H1 (cell line): Measurements from ENCODE around the gene ESRRB. TPM values are rescaled to one million over a fixed set of nuclear protein-coding genes. Genes with fewer than 3 reads are reported as not detected.

Experiments used
- CTCF ChIA-PET: fragments of 300-600 bp; sonication (Branson Sonifier 250); formaldehyde crosslinking; loops from one replicate; lab custom pipeline; 2021; ENCODE audit not compliant: partially characterized antibody; lab: Charles Lee
- POLR2A ChIA-PET: fragments of 300-600 bp; sonication (Branson Sonifier 250); formaldehyde crosslinking; loops from one replicate; lab custom pipeline; 2021; ENCODE audit warnings: inconsistent platforms; ENCODE audit not compliant: partially characterized antibody; lab: Charles Lee
- DNase-seq, 2 experiments: peaks; one replicate each; pipeline versions ENCODE4 v3.0.0 to v3.0.0-alpha.2; 2010 to 2022; ENCODE audit warnings: low spot score in 2 of 2, low read depth in 1 of 2, mixed read lengths in 1 of 2
- FAIRE-seq: peaks from 2 replicates; lab custom pipeline; 2011; peaks lifted over from hg19 to GRCh38; lab: Jason Lieb, UNC
- H2AFZ ChIP-seq: 2 replicates; pipeline ENCODE4 v1.8.1; 2012; ENCODE audit warnings: low read length, inconsistent platforms
- H2AK5ac ChIP-seq: 2 replicates; pipeline ENCODE4 v1.6.1; 2013; ENCODE audit warnings: low read depth, low read length
- H2BK120ac ChIP-seq: replicated peaks from 2 replicates; pipeline ENCODE3; 2013; ENCODE audit warnings: low read depth, low read length, inconsistent platforms
- H2BK12ac ChIP-seq: 2 replicates; pipeline ENCODE4 v1.6.1; 2013; ENCODE audit warnings: low read depth, low read length
- H2BK15ac ChIP-seq: 2 replicates; pipeline ENCODE4 v1.6.1; 2013; ENCODE audit warnings: low read length
- H2BK20ac ChIP-seq: 2 replicates; pipeline ENCODE4 v1.6.1; 2013; ENCODE audit warnings: low read length
- H2BK5ac ChIP-seq: 2 replicates; pipeline ENCODE4 v1.6.1; 2013; ENCODE audit warnings: low read depth, low read length
- H3K14ac ChIP-seq: 2 replicates; pipeline ENCODE4 v1.6.1; 2013; ENCODE audit warnings: inconsistent platforms; ENCODE audit not compliant: insufficient read length
- H3K18ac ChIP-seq: 2 replicates; pipeline ENCODE4 v1.6.1; 2013; ENCODE audit warnings: low read length; ENCODE audit errors: extremely low read depth
- H3K23ac ChIP-seq: 2 replicates; pipeline ENCODE4 v1.6.1; 2013; ENCODE audit warnings: inconsistent platforms; ENCODE audit not compliant: insufficient read length
- H3K23me2 ChIP-seq: 2 replicates; pipeline ENCODE4 v1.6.1; 2013; ENCODE audit warnings: low read depth, low read length
- H3K27ac ChIP-seq: 2 replicates; pipeline ENCODE4 v1.6.1; 2011; ENCODE audit warnings: low read depth, low read length, inconsistent platforms
- H3K27me3 ChIP-seq, 4 experiments: replicated peaks in 1 of 4; 1 replicate in 1 of 4; 2 replicates in 3 of 4; pipeline versions ENCODE4 v1.6.1 to v1.8.1; 2011 to 2013; ENCODE audit warnings: low read length in 3 of 4, mild to moderate bottlenecking in 3 of 4, inconsistent platforms in 2 of 4, mixed read lengths in 2 of 4, moderate library complexity in 1 of 4; ENCODE audit not compliant: control insufficient read depth in 3 of 4, insufficient read depth in 3 of 4; ENCODE audit errors: extremely low read depth in 1 of 4
- H3K36me3 ChIP-seq, 4 experiments: 2 replicates each; pipeline versions ENCODE4 v1.6.1 to v1.8.1; 2011 to 2013; ENCODE audit warnings: mild to moderate bottlenecking in 4 of 4, low read length in 3 of 4, moderate library complexity in 2 of 4, control low read depth in 1 of 4, inconsistent platforms in 1 of 4; ENCODE audit not compliant: insufficient read depth in 4 of 4, control insufficient read depth in 2 of 4
- H3K4ac ChIP-seq: replicated peaks from 2 replicates; pipeline ENCODE3; 2013; ENCODE audit warnings: low read length, low read depth, mixed read lengths, inconsistent platforms; ENCODE audit not compliant: insufficient read length
- H3K4me1 ChIP-seq, 4 experiments: replicated peaks in 1 of 4; 1 replicate in 1 of 4; 2 replicates in 3 of 4; pipeline versions ENCODE4 v1.6.1 to v1.8.1; 2011 to 2013; ENCODE audit warnings: low read length in 3 of 4, inconsistent platforms in 2 of 4, mixed read lengths in 1 of 4; ENCODE audit not compliant: insufficient read depth in 4 of 4, control insufficient read depth in 3 of 4
- H3K4me2 ChIP-seq, 2 experiments: 2 replicates each; pipeline versions ENCODE4 v1.6.1 to v1.8.1; 2011 to 2013; ENCODE audit warnings: low read depth in 2 of 2, low read length in 2 of 2, control low read depth in 1 of 2, inconsistent platforms in 1 of 2, mild to moderate bottlenecking in 1 of 2; ENCODE audit not compliant: insufficient read depth in 1 of 2
- H3K4me3 ChIP-seq, 4 experiments: fragments of 200-600, 300-600 bp in 1 of 4; sonication (generic), shearing (Covaris generic), sonication (Bioruptor Twin) in 1 of 4; 2 replicates each; pipeline versions ENCODE4 v1.5.1 to v1.8.1; 2011 to 2016; ENCODE audit warnings: low read length in 4 of 4, low read depth in 3 of 4, control low read depth in 2 of 4, inconsistent platforms in 2 of 4, mild to moderate bottlenecking in 2 of 4, mixed read lengths in 1 of 4, moderate library complexity in 1 of 4; ENCODE audit not compliant: insufficient read depth in 2 of 4; ENCODE audit errors: extremely low read depth in 1 of 4
- H3K56ac ChIP-seq: replicated peaks from 2 replicates; pipeline ENCODE3; 2013; ENCODE audit warnings: low read depth, mild to moderate bottlenecking, mixed read lengths, low read length, inconsistent platforms; ENCODE audit not compliant: insufficient read length
- H3K79me1 ChIP-seq: 2 replicates; pipeline ENCODE4 v1.6.1; 2013; ENCODE audit warnings: low read depth, low read length, control low read depth
- H3K79me2 ChIP-seq, 2 experiments: 2 replicates each; pipeline versions ENCODE4 v1.6.1 to v1.8.1; 2012 to 2013; ENCODE audit warnings: low read length in 2 of 2, mild to moderate bottlenecking in 2 of 2, inconsistent platforms in 1 of 2; ENCODE audit not compliant: insufficient read depth in 2 of 2, control insufficient read depth in 1 of 2
- H3K9ac ChIP-seq, 4 experiments: replicated peaks in 1 of 4; 1 replicate in 1 of 4; 2 replicates in 3 of 4; pipeline versions ENCODE4 v1.6.1 to v1.8.1; 2011 to 2013; ENCODE audit warnings: low read depth in 3 of 4, low read length in 3 of 4, control low read depth in 2 of 4, mild to moderate bottlenecking in 2 of 4, moderate library complexity in 2 of 4, inconsistent platforms in 1 of 4; ENCODE audit errors: extremely low read depth in 1 of 4
- H3K9me3 ChIP-seq, 2 experiments: 2 replicates each; pipeline versions ENCODE4 v1.6.1 to v1.8.1; 2012 to 2013; ENCODE audit warnings: mild to moderate bottlenecking in 2 of 2, moderate library complexity in 2 of 2, control low read depth in 1 of 2, inconsistent platforms in 1 of 2, low read depth in 1 of 2, low read length in 1 of 2, mixed read lengths in 1 of 2; ENCODE audit not compliant: insufficient read depth in 2 of 2
- H4K20me1 ChIP-seq, 2 experiments: replicated peaks in 1 of 2; 2 replicates each; pipeline versions ENCODE3 to v1.8.1; 2011 to 2013; ENCODE audit warnings: inconsistent platforms in 2 of 2, low read length in 2 of 2, mild to moderate bottlenecking in 1 of 2; ENCODE audit not compliant: insufficient read depth in 2 of 2, control insufficient read depth in 1 of 2
- H4K5ac ChIP-seq: 2 replicates; pipeline ENCODE4 v1.6.1; 2013; ENCODE audit warnings: low read length, low read depth, mixed read lengths, inconsistent platforms; ENCODE audit not compliant: insufficient read length
- H4K8ac ChIP-seq: 2 replicates; pipeline ENCODE4 v1.8.0; 2013; ENCODE audit warnings: mild to moderate bottlenecking, moderate library complexity, low read length, inconsistent platforms; ENCODE audit not compliant: insufficient read depth; ENCODE audit errors: extremely low read depth
- H4K91ac ChIP-seq: replicated peaks from 2 replicates; pipeline ENCODE3; 2013; ENCODE audit warnings: low read length, mixed read lengths, inconsistent platforms; ENCODE audit not compliant: insufficient read length
- BACH1 ChIP-seq: IDR thresholded peaks from 2 replicates; pipeline ENCODE4 v1.6.1; 2012; ENCODE audit warnings: low read length, improper control_type of control experiment
- EP300 ChIP-seq, 2 experiments: IDR thresholded peaks; 1 replicate in 1 of 2; 2 replicates in 1 of 2; pipeline ENCODE4 v1.6.1; 2011 to 2012; ENCODE audit warnings: low read depth in 2 of 2, low read length in 2 of 2, mild to moderate bottlenecking in 2 of 2, borderline replicate concordance in 1 of 2, inconsistent platforms in 1 of 2, moderate library complexity in 1 of 2
- EZH2 ChIP-seq: fragments of 200-600 bp; sonication (generic); IDR thresholded peaks from 2 replicates; pipeline ENCODE4 v1.7.1; 2012; ENCODE audit warnings: low read depth, mild to moderate bottlenecking, moderate library complexity, low read length, inconsistent platforms; ENCODE audit not compliant: severe bottlenecking
- JUN ChIP-seq: IDR thresholded peaks from 2 replicates; pipeline ENCODE4 v1.6.1; 2011; ENCODE audit warnings: low read depth, mild to moderate bottlenecking, improper control_type of control experiment, low read length
- KDM1A ChIP-seq: fragments of 200-600, 300-600 bp; sonication (generic); IDR thresholded peaks from 2 replicates; pipeline ENCODE4 v1.7.1; 2016; ENCODE audit warnings: mild to moderate bottlenecking, low read length, borderline replicate concordance
- NRF1 ChIP-seq: IDR thresholded peaks from 2 replicates; pipeline ENCODE4 v1.6.1; 2011; ENCODE audit warnings: mild to moderate bottlenecking, low read depth, low read length, improper control_type of control experiment
- POLR2AphosphoS5 ChIP-seq: IDR thresholded peaks from 2 replicates; pipeline ENCODE4 v1.6.1; 2011; ENCODE audit warnings: low read depth, low read length
- RXRA ChIP-seq: IDR thresholded peaks from 2 replicates; pipeline ENCODE4 v1.6.1; 2011; ENCODE audit warnings: low read depth, mild to moderate bottlenecking, low read length, moderate library complexity; ENCODE audit not compliant: insufficient read depth
- SIRT6 ChIP-seq: IDR thresholded peaks from one replicate; pipeline ENCODE4 v1.7.1; 2012; ENCODE audit warnings: low read length, inconsistent platforms
- SIX5 ChIP-seq: IDR thresholded peaks from 2 replicates; pipeline ENCODE4 v1.6.1; 2011; ENCODE audit warnings: mild to moderate bottlenecking, low read depth, low read length
- YY1 ChIP-seq: IDR thresholded peaks from 2 replicates; pipeline ENCODE4 v1.6.1; 2011; ENCODE audit warnings: low read depth, mild to moderate bottlenecking, low read length
- WGBS, 2 experiments: shearing (Covaris generic) in 1 of 2; methylation state at CpG; one replicate each; pipeline versions ENCODE4 v1.1.6 to v1.1.7; 2013 to 2015; ENCODE audit warnings: low lambda C conversion rate in 2 of 2, mixed read lengths in 2 of 2, inconsistent platforms in 1 of 2, low coverage in 1 of 2, missing lambda C conversion rate in 1 of 2; ENCODE audit not compliant: insufficient replicate concordance in 2 of 2, insufficient coverage in 1 of 2, insufficient read length in 1 of 2; ENCODE audit errors: extremely low coverage in 1 of 2, missing lambda C conversion rate in 1 of 2; 5-methylcytosine and 5-hydroxymethylcytosine counted together
- polyA plus RNA-seq, 7 experiments: library from polyadenylated mRNA; depleted of rRNA in 3 of 7; stranded (reverse) in 5 of 7; unstranded in 2 of 7; fragments of >200 nt in 5 of 7; fragments of 200-250 nt in 2 of 7; gene quantifications; 1 replicate in 5 of 7; 2 replicates in 1 of 7; 4 replicates in 1 of 7; pipeline versions ENCODE4 v1.2.1 to v1.2.3, GENCODE V29; 2011 to 2013; ENCODE audit warnings: missing spikeins in 2 of 7, mixed read lengths in 2 of 7
- total RNA-seq: library from RNA; stranded (reverse); fragmentation: NEBNext Ultra II Directional; extraction: Animal tissue kit (Norgen Biotek cat#: 25700); gene quantifications from 2 replicates; pipeline ENCODE4 v1.2.1, GENCODE V29; 2021
- TF ChIP-seq, protein P1 (sequence below): IDR thresholded peaks from 2 replicates; pipeline ENCODE4 v1.6.1; 2012; ENCODE audit warnings: inconsistent platforms

Gene ESRRB
- total and polyA plus RNA-seq, 2 of the 8 experiments (the other 6 are each of a cell fraction or from before 2014, with no cell fraction given), result 0.29 to 0.45 TPM

DNA sequence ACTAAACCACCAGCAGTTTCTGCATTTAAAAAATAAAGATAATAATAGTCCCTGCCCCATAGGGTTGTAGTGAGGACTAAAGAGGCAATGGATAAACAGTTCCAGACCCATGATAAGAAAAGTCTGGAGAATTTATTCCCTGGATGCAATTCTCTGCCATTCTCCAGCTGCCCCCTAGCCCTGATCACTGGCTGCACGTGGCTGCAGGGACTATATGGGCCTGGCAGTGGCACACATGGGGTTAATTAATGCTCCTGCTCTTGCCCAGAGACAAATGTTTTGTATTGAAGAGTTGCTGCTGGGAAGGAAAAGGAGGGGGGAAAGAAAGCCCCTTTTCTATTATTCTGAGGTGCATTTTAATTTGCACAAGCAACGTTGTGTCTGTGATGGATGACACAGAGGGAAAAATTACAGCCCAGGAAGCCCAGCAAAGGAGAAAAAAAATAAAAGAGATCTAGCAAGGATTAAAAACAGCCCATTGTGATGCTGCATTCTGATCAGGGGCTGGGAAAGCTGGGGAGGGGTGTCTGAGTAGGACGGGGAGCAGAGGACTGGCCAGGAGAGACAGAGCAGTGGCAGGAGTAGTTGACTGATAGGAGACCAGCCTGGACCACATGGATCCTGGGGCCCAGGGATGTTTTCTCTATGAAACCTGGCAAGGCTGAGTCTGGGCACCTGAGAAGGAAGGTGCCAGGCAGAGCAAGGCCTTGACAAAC, 149.3 kb downstream of the ESRRB start:
- Histone ChIP-seq H3K18ac (no peak overlapping the region), H3K27me3 (no peaks in the 10 kb centered on the region), H2AFZ (peak overlapping the region; percentile 66; the same call in 1 of the 2 replicates), H2BK5ac (no peak overlapping the region), H2AK5ac (no peak overlapping the region), H4K20me1 (no peaks in the 10 kb centered on the region), H3K4ac (no peak overlapping the region), H3K36me3 (no peaks in the 10 kb centered on the region), H2BK12ac (no peak overlapping the region), H2BK120ac (no peak overlapping the region), H2BK20ac (no peak overlapping the region), H4K5ac (no peak overlapping the region), H3K9ac (no peak overlapping the region), H3K79me1 (no peaks in the 10 kb centered on the region), H4K8ac (no peak overlapping the region), H3K56ac (no peak overlapping the region), H4K91ac (no peak overlapping the region), H3K4me1 (peaks cover 0 to 3% (median 1%) of the 10 kb centered on the region in 4 experiments; a peak in 2 of 7 replicates), H3K4me2 (no peak overlapping the region; a peak in 1 of 4 replicates), H3K4me3 (no peak overlapping the region), H3K14ac (no peak overlapping the region), H3K79me2 (no peaks in the 10 kb centered on the region), H2BK15ac (no peak overlapping the region), H3K23ac (no peak overlapping the region), H3K23me2 (no peaks in the 10 kb centered on the region; the same call in 1 of the 2 replicates), H3K9me3 (0 out of 4 replicates have a peak, but pooled peaks cover 0 to 4% of the 10 kb centered on the region in 2 experiments), H3K27ac (no peak overlapping the region)
- POLR2A ChIA-PET, result interaction anchor here (1.1 kb wide), 1 partner anchor 10 kb away, joined by 3 read pairs; no protein-coding TSS in a partner anchor
- no peak for DNase-seq
- no peak for FAIRE-seq
- 56% methylated on average over 3 of the region's 3 CpGs; no CpG with 5 or more reads in 1 of the 2 experiments for WGBS, 2 experiments
- CTCF ChIA-PET, result interaction anchor here (0.5 to 0.9 kb wide), 2 partner anchors 16 to 65 kb away, joined by 3 read pairs; no protein-coding TSS in a partner anchor
- TF ChIP-seq YY1 (no peak), BACH1 (no peak), EP300 (IDR thresholded peaks at IDR 0.05; ENCODE audit: borderline replicate concordance in 1 of 2, low read depth in 2 of 2, low read length in 2 of 2) (no peak), JUN (no peak), NRF1 (no peak), RXRA (no peak), POLR2AphosphoS5 (no peak), KDM1A (no peak), SIRT6 (no peak), EZH2 (no peak), SIX5 (no peak)
- TF ChIP-seq, protein P1, sequence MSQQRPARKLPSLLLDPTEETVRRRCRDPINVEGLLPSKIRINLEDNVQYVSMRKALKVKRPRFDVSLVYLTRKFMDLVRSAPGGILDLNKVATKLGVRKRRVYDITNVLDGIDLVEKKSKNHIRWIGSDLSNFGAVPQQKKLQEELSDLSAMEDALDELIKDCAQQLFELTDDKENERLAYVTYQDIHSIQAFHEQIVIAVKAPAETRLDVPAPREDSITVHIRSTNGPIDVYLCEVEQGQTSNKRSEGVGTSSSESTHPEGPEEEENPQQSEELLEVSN, result no peak
